ENCODE data around the gene RAD1.

The RAD1 gene

GRCh38 chr5:34914671-34915138, 599 bp downstream of the RAD1 start:
- no peak for DNase-seq

GRCh38 chr5:34913072-34913471, 2.2 kb downstream of the RAD1 start:
- no peak for DNase-seq

- no peak for DNase-seq
These were observed 9.7 kb downstream of the RAD1 start for GRCh38 chr5:34905564-34905963.

GRCh38 chr5:34903260-34903659, 12.0 kb downstream of the RAD1 start:
- DNase-seq = no peak

DNA sequence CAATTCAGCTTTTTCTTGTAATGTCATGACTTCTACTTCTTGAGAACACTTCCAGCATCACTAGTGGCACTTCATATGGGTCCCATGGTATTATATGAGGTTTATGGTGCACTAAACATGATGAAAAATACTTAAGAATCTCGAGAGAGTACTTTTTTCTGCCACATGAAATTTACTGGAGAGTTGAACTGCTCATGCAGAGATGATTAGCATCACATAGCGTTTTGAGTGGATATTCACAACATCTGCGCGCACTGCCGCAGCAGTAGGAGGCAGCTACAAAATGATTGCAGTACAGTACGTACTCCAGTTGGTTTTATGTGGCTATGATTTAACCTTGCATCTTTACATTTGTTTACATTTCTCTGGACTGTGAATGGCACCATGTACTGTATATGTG, 14.7 kb downstream of the RAD1 start:
- no peak for DNase-seq

DNA sequence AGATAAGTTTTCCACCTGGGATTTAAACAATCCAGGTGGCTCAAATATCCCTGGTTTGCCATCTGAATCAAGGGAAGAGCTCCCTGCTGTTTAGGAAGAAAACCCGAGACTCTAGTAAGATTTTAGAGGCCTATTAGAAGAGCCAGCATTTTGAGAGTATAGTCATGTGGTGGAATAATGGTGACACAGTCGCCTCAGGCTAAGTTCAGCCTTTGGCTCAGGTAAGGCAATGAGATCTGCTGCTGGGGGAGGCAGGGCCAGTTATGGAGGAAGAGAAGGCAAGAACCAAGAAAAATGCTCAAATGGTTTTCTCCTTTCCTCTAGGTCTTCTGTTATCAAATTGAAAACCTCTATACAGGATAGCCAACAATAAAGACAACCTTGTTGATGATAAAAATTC, 16.2 kb downstream of the RAD1 start:
- no peak for DNase-seq

DNA sequence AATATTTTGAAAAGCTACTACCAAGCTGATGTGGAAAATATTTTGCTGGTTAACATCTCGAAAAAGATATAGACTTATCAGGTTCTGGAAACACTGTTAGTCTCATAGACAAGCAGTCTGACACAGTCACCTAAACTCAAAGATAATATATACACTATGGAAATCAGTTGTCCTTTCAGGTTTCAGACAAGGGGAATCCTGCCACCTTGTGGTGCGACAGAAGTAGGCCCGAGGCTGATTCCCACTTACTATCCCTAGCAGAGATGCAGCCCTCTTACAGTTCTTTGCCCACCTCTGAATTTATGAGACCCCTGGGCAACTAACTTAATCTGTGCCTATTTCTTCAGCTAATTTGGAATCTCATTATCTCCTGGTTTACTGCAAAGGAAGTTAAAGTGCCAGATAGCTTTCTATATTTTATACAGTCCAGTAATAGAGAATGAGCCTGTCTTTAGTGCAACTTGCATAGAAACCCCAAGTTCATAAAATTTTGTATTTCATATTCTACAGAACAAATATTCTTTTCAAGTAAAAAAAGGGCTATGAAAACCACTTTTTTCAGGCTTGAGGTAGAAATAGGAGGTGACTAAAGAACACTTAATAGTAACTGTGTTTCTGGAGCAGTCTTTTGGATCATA, 16.9 kb downstream of the RAD1 start:
- peak in 1 of 2 experiments; percentile 61 for DNase-seq

DNA sequence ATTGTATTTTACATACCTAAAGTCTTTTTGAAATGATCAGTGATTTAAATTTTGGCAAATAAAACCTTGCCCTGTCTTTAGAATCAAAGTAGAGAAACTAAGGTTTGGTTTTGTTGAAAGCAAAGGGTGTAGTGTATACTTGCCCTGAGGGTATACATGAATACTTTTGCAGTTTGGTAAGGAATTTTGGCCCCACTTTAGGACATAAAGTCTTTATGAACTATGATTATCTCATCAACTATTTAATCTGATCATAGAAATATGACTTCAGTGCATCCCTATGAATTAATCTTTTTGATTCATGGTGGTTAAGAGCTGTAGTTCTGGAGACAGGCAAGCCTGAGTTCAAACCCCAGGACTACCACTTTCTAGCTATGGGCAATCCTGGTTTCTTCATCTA, 17.7 kb downstream of the RAD1 start:
- no peak for DNase-seq

DNA sequence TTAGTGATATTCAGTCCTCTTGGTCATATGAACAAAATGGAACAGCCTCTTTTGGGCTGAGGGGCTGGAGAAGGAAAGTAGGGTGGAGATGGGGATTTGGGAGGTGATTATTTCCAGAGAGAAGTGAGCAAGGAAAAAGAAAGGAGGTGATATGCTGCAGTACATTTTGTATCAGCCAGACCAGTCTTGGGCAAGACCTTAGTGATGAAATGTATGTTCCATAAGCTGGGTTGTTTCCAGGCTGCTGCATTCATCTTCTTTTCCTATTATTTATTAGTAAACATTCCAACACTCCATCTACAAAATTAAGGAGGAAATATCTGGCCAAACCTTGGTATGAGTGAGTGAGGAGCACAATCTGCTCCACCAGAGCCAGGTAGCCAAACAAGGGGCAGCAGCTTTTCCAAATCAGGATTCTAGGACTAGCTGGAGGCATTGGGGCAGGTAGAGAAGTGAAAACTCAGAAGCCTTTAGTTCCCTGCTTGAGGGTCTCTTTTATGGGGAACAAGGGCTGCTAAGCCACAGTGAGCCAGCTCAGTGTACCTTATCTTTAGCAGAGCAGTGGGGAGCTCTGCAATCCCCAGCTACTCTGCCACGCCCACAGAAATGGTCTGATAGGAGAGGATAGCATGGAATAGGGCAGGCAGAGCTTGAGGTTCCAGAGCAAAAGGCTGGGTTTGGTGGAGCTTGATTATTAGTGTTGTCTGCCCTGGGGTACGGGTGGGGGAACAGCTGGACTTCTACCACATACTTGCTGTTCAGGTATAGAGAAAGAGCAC, 19.5 kb downstream of the RAD1 start:
- DNase-seq = no peak

GRCh38 chr5:34894716-34895115, 20.6 kb downstream of the RAD1 start:
- DNase-seq = no peak

- no peak for DNase-seq
These were observed 22.9 kb downstream of the RAD1 start for GRCh38 chr5:34892414-34892813.

GRCh38 chr5:34891981-34892380, 23.3 kb downstream of the RAD1 start:
- DNase-seq = no peak

- DNase-seq = no peak
These were observed 25.9 kb downstream of the RAD1 start for GRCh38 chr5:34889394-34889793.

DNA sequence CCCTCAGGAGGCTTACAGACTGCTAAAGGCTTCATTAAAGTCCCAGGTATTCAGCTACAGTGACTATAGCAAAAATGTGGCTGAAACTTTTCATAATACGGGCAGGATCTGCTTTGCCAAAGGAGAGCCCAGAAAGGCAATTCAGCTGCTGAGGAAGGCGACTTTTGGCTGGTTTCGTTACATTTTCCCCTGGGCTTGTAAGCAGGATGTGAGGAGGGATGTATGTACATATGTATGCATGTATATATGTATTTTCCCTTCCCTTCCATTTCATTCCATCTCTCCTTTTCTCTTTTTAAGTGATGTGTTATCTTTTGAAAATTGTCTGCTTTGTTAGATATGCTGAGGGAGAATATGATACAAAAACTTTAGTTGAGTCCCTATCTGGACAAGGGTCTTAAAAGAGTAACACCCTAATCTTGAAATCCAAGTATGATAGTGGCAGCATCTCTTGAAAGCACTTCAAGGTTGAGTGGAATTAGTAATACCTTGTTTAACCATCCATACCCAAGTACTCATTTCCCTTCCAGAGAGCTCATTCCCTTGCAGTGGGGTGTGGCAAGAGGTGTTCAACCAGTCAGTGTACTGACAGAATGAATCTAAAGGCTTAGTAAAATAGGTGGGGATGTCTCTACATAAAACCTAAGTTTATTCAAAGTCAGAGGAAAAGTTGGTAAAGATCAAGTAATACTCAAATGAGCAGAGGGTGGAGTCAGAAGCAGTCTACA, 28.7 kb downstream of the RAD1 start:
- no peak for DNase-seq

- DNase-seq = no peak
These were observed 34.1 kb downstream of the RAD1 start for GRCh38 chr5:34881246-34881645.

GRCh38 chr5:34876275-34876674, 39.0 kb downstream of the RAD1 start:
- no peak for DNase-seq

DNA sequence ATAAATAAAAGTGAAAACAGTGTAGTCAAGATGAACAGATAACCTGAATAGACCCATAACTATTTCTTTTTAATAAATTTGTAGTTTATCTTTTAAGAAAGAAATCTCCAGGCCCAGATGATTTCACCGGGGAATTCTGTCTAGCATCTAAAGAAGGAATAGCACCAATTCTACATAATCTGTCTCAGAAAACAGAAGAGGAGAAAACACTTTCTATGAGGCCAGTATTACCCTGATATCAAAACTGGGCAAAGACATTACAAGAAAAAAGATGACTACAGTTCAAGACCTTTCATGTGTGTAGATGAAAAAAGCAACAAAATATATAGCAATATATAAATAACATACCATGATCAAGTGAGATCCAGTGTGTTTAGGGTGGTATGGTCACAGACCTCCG, 44.9 kb downstream of the RAD1 start:
- no peak for DNase-seq

GRCh38 chr5:34869256-34869655, 46.0 kb downstream of the RAD1 start:
- DNase-seq = no peak

DNA sequence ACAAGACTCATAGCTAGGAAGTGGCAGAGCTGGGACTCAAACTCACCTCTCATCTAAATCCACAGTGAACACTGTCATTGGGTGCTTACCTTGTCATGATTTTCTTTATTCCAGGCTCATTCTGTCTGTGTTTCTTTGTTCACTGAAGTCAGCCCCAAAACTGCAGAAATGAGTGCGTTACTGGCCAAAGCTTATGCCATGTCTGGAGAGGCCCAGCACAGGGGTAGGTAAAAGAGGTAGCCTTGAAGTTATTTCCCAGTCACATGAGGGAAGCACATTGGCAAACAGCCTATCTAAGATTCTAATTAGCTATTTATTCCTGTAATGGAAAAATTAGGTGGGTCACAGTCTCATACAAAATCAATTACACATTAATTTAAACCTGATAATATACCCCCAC, 46.5 kb downstream of the RAD1 start:
- DNase-seq = no peak

GRCh38 chr5:34867660-34868059, 47.6 kb downstream of the RAD1 start:
- no peak for DNase-seq

DNA sequence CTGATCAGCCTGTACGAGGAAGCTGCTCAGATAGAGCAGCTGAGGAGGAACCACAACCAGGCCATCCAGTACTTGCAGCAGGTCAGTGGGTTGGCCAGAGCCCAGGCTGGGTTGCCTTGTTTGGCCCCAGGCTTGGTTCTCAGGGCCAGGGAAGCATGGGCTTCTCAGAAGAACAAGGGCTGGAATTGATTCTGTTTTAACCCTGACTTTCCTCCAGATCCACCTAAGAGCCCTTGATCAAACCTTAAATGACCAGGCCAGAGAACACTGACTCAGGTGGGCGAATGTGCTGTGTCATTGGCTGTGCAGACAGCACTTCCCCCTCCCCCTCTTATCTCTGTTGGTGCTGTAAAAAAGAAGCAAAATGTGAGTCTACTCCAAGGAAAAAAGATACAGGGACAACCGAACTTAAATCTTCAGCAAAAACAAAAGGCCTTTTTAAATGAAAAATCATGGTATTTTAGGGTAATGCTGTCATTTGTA, 48.3 kb downstream of the RAD1 start:
- DNase-seq = no peak

DNA sequence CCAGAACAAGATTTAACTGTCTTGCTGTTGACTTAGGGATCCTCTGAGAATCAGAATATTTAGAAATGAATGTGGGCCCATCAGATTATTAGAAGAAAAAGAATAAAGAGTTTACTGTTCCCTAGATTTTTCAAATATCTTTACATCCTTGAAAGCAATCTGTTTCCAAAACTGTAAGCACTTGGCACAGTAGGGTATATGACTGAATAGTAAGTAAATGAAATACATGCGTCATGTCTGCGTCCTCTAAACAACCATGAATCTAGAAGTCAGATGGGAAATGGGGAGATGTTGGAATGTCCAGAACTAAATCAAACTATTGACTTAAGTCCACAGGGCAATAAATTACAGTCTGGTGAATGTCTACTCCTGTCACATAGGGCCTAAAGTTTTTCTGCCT, 50.2 kb downstream of the RAD1 start:
- no peak for DNase-seq

GRCh38 chr5:34863946-34864345, 51.4 kb downstream of the RAD1 start:
- no peak for DNase-seq

- DNase-seq = no peak
These were observed 56.1 kb downstream of the RAD1 start for GRCh38 chr5:34859253-34859652.

Data from cerebellar nuclear complex (tissue), 1 donor.